Breast epithelium (tissue), 3 donors: ENCODE measurements around the gene CCDC12.

ENCODE experiments used
- CTCF ChIP-seq, 3 donors: fragments of 450-650 bp; IDR thresholded peaks; one replicate each; pipeline ENCODE4 v1.5.1; 2016 to 2017; ENCODE audit warnings: antibody characterized with exemption in 3 of 3, mild to moderate bottlenecking in 3 of 3, moderate library complexity in 3 of 3
- POLR2A ChIP-seq: fragments of 450-650 bp; IDR thresholded peaks from one replicate; pipeline ENCODE4 v1.6.1; 2016; ENCODE audit warnings: antibody characterized with exemption, mild to moderate bottlenecking, moderate library complexity
- POLR2AphosphoS5 ChIP-seq, 3 donors: sonication (generic); formaldehyde crosslinking; IDR thresholded peaks; one replicate each; pipeline ENCODE4 v1.6.1; 2017; ENCODE audit warnings: antibody characterized with exemption in 3 of 3

- no peak for TF ChIP-seq CTCF (IDR thresholded peaks at IDR 0.05)
- TF ChIP-seq POLR2AphosphoS5 (IDR thresholded peaks at IDR 0.05), result no peak
- no peak for TF ChIP-seq POLR2A
These were observed 21.0 kb upstream of the CCDC12 start for GRCh38 chr3:46997453-46998091.
